GM18505 (cell line): ENCODE data around the gene MED14.

Experiments
- ATAC-seq: cut with Tn5 transposase; IDR thresholded peaks from one replicate; pipeline ENCODE4 v1.9.1; 2021; ENCODE audit not compliant: unreplicated experiment
- POLR2A ChIP-seq: IDR thresholded peaks from 4 replicates; pipeline ENCODE4 v1.6.1; 2011; ENCODE audit warnings: borderline replicate concordance; ENCODE audit not compliant: insufficient read depth, insufficient read length; ENCODE audit errors: extremely low read depth

Gene MED14

GRCh38 chrX:40720339-40720738 lies 15.0 kb downstream of the MED14 start:
- no peak for ATAC-seq

GRCh38 chrX:40719731-40720130 lies 15.6 kb downstream of the MED14 start:
- no peak for TF ChIP-seq POLR2A
- ATAC-seq: no peak

More at GRCh38 chrX:40720339-40720738, 15.0 kb downstream of the MED14 start:
- no peak for TF ChIP-seq POLR2A

- no peak for ATAC-seq
- no peak for TF ChIP-seq POLR2A
Measured at GRCh38 chrX:40719218-40719617, 16.1 kb downstream of the MED14 start.

GRCh38 chrX:40709395-40709794 lies 25.9 kb downstream of the MED14 start:
- ATAC-seq: no peak

GRCh38 chrX:40705658-40706312 lies 29.6 kb downstream of the MED14 start:
- ATAC-seq: no peak
- TF ChIP-seq POLR2A: no peak

More at GRCh38 chrX:40709395-40709794, 25.9 kb downstream of the MED14 start:
- TF ChIP-seq POLR2A: no peak

- TF ChIP-seq POLR2A: no peak
- no peak for ATAC-seq
Measured at GRCh38 chrX:40700640-40701342, 34.6 kb downstream of the MED14 start.

GRCh38 chrX:40698851-40699250 lies 36.5 kb downstream of the MED14 start:
- no peak for ATAC-seq
- no peak for TF ChIP-seq POLR2A

GRCh38 chrX:40694802-40695201 lies 40.5 kb downstream of the MED14 start:
- no peak for ATAC-seq

GRCh38 chrX:40688929-40689328 lies 46.4 kb downstream of the MED14 start:
- no peak for ATAC-seq
- no peak for TF ChIP-seq POLR2A

More at GRCh38 chrX:40694802-40695201, 40.5 kb downstream of the MED14 start:
- no peak for TF ChIP-seq POLR2A

- no peak for TF ChIP-seq POLR2A
- ATAC-seq: no peak
Measured at GRCh38 chrX:40687169-40687568, 48.2 kb downstream of the MED14 start.

GRCh38 chrX:40685362-40685918 lies 49.9 kb downstream of the MED14 start:
- no peak for ATAC-seq
- no peak for TF ChIP-seq POLR2A

GRCh38 chrX:40684092-40684491 lies 51.2 kb downstream of the MED14 start:
- ATAC-seq: no peak
- no peak for TF ChIP-seq POLR2A

GRCh38 chrX:40683245-40683644 lies 52.1 kb downstream of the MED14 start:
- no peak for TF ChIP-seq POLR2A
- ATAC-seq: no peak

GRCh38 chrX:40671126-40671525 lies 64.2 kb downstream of the MED14 start:
- ATAC-seq: no peak
- TF ChIP-seq POLR2A: no peak
